H9 (cell line): Measurements from ENCODE around the gene TNNT1. TPM values are rescaled to one million over a fixed set of nuclear protein-coding genes. Genes with fewer than 3 reads are reported as not detected.

Source experiments
- DNase-seq: peaks from one replicate; pipeline ENCODE4 v3.0.0-alpha.2; 2017
- H2AFZ ChIP-seq: one replicate; pipeline ENCODE4 v1.6.1; 2013; ENCODE audit warnings: mild to moderate bottlenecking, low read length, control low read depth, moderate library complexity
- H2AK5ac ChIP-seq: 2 replicates; pipeline ENCODE4 v1.6.1; 2013; ENCODE audit warnings: low read length, control low read depth, mixed read lengths; ENCODE audit not compliant: insufficient read length
- H2BK120ac ChIP-seq: one replicate; pipeline ENCODE4 v1.6.1; 2013; ENCODE audit warnings: low read depth, mild to moderate bottlenecking, low read length, control low read depth, inconsistent platforms; ENCODE audit not compliant: poor library complexity, severe bottlenecking
- H2BK12ac ChIP-seq: 2 replicates; pipeline ENCODE4 v1.6.1; 2013; ENCODE audit warnings: low read length, control low read depth, mixed read lengths, low read depth; ENCODE audit not compliant: insufficient read length
- H2BK15ac ChIP-seq: 2 replicates; pipeline ENCODE4 v1.6.1; 2013; ENCODE audit warnings: low read depth, low read length, control low read depth
- H2BK20ac ChIP-seq: one replicate; pipeline ENCODE4 v1.6.1; 2013; ENCODE audit warnings: low read depth, mild to moderate bottlenecking, low read length, control low read depth, inconsistent platforms; ENCODE audit not compliant: poor library complexity, severe bottlenecking
- H2BK5ac ChIP-seq: 2 replicates; pipeline ENCODE4 v1.6.1; 2013; ENCODE audit warnings: low read length, control low read depth, mixed read lengths; ENCODE audit not compliant: insufficient read length
- H3K14ac ChIP-seq: 2 replicates; pipeline ENCODE4 v1.6.1; 2013; ENCODE audit warnings: low read length, control low read depth; ENCODE audit not compliant: insufficient read depth
- H3K18ac ChIP-seq: 2 replicates; pipeline ENCODE4 v1.6.1; 2013; ENCODE audit warnings: low read depth, mild to moderate bottlenecking, mixed read lengths, low read length, control low read depth; ENCODE audit not compliant: insufficient read length
- H3K23ac ChIP-seq: 2 replicates; pipeline ENCODE4 v1.6.1; 2013; ENCODE audit warnings: low read length, control low read depth, mixed read lengths, low read depth; ENCODE audit not compliant: insufficient read length
- H3K23me2 ChIP-seq: 2 replicates; pipeline ENCODE4 v1.6.1; 2013; ENCODE audit warnings: low read depth, mild to moderate bottlenecking, mixed read lengths, low read length, control low read depth; ENCODE audit not compliant: insufficient read length, poor library complexity, severe bottlenecking
- H3K27ac ChIP-seq: 2 replicates; pipeline ENCODE4 v1.5.1; 2013; ENCODE audit warnings: low read length, control low read depth, mixed read lengths, low read depth; ENCODE audit not compliant: insufficient read length
- H3K27me3 ChIP-seq: 2 replicates; pipeline ENCODE4 v1.6.1; 2013; ENCODE audit warnings: low read length, control low read depth, inconsistent platforms; ENCODE audit not compliant: insufficient read depth
- H3K4ac ChIP-seq: 2 replicates; pipeline ENCODE4 v1.6.1; 2013; ENCODE audit warnings: low read depth, mild to moderate bottlenecking, control low read depth, inconsistent platforms, low read length, moderate library complexity
- H3K4me1 ChIP-seq: 2 replicates; pipeline ENCODE4 v1.6.1; 2013; ENCODE audit warnings: low read length, control low read depth, inconsistent platforms; ENCODE audit not compliant: insufficient read depth
- H3K4me2 ChIP-seq: 2 replicates; pipeline ENCODE4 v1.6.1; 2013; ENCODE audit warnings: low read length, control low read depth, mixed read lengths; ENCODE audit not compliant: insufficient read length, insufficient read depth
- H3K56ac ChIP-seq: 2 replicates; pipeline ENCODE4 v1.6.1; 2013; ENCODE audit warnings: low read depth, mild to moderate bottlenecking, mixed read lengths, low read length, control low read depth; ENCODE audit not compliant: insufficient read length
- H3K79me1 ChIP-seq: 2 replicates; pipeline ENCODE4 v1.6.1; 2013; ENCODE audit warnings: low read depth, mild to moderate bottlenecking, moderate library complexity, low read length, control low read depth, inconsistent platforms; ENCODE audit not compliant: insufficient read depth, poor library complexity, severe bottlenecking
- H3K79me2 ChIP-seq: 2 replicates; pipeline ENCODE4 v1.6.1; 2013; ENCODE audit warnings: low read length, control low read depth, inconsistent platforms; ENCODE audit not compliant: insufficient read depth
- H3K9ac ChIP-seq: 2 replicates; pipeline ENCODE4 v1.6.1; 2013; ENCODE audit warnings: low read length, control low read depth, mixed read lengths; ENCODE audit not compliant: insufficient read length; ENCODE audit errors: extremely low read depth
- H3K9me3 ChIP-seq: one replicate; pipeline ENCODE4 v1.6.1; 2013; ENCODE audit warnings: low read depth, low read length, inconsistent platforms; ENCODE audit not compliant: control insufficient read depth
- H3T11ph ChIP-seq: one replicate; pipeline ENCODE4 v1.6.1; 2013; ENCODE audit warnings: mild to moderate bottlenecking, low read length, control low read depth, inconsistent platforms
- H4K20me1 ChIP-seq: one replicate; pipeline ENCODE4 v1.6.1; 2013; ENCODE audit not compliant: control insufficient read depth, insufficient read length, insufficient read depth
- H4K5ac ChIP-seq: 2 replicates; pipeline ENCODE4 v1.6.1; 2013; ENCODE audit warnings: low read depth, mild to moderate bottlenecking, mixed read lengths, low read length, control low read depth; ENCODE audit not compliant: insufficient read length
- H4K8ac ChIP-seq: replicated peaks from 2 replicates; pipeline ENCODE4 v1.6.1; 2013; ENCODE audit warnings: low read length, control low read depth, mixed read lengths, low read depth; ENCODE audit not compliant: insufficient read length
- H4K91ac ChIP-seq: 2 replicates; pipeline ENCODE4 v1.6.1; 2013; ENCODE audit warnings: low read depth, mild to moderate bottlenecking, moderate library complexity, mixed read lengths, low read length, control low read depth; ENCODE audit not compliant: insufficient read length
- H3K27ac Mint-ChIP-seq, 3 experiments: 2 replicates in 2 of 3; 3 replicates in 1 of 3; pipeline ENCODE4 v1.8.0; 2020 to 2021; ENCODE audit warnings: mixed read lengths in 3 of 3, mild to moderate bottlenecking in 1 of 3, moderate library complexity in 1 of 3
- H3K27me3 Mint-ChIP-seq: 2 replicates; pipeline ENCODE4 v1.8.0; 2021; ENCODE audit warnings: low read depth, mild to moderate bottlenecking, moderate library complexity, mixed read lengths
- H3K36me3 Mint-ChIP-seq, 3 experiments: 2 replicates in 2 of 3; 3 replicates in 1 of 3; pipeline ENCODE4 v1.8.0; 2020 to 2021; ENCODE audit warnings: low read depth in 3 of 3, mixed read lengths in 3 of 3; ENCODE audit not compliant: insufficient read depth in 1 of 3
- H3K4me1 Mint-ChIP-seq, 2 experiments: 2 replicates each; pipeline ENCODE4 v1.8.0; 2020; ENCODE audit warnings: mixed read lengths in 2 of 2
- H3K4me3 Mint-ChIP-seq, 2 experiments: 2 replicates in 1 of 2; 3 replicates in 1 of 2; pipeline ENCODE4 v1.8.0; 2020 to 2021; ENCODE audit warnings: mild to moderate bottlenecking in 2 of 2, mixed read lengths in 2 of 2, moderate library complexity in 1 of 2
- H3K9me3 Mint-ChIP-seq, 2 experiments: 2 replicates in 1 of 2; 3 replicates in 1 of 2; pipeline ENCODE4 v1.8.0; 2020; ENCODE audit warnings: mild to moderate bottlenecking in 2 of 2, mixed read lengths in 2 of 2, moderate library complexity in 1 of 2
- CTCF ChIP-seq: fragments of 200-600 bp; sonication (generic); conservative IDR thresholded peaks from 3 replicates; pipeline ENCODE4 v1.8.0; 2021; ENCODE audit warnings: antibody characterized with exemption, mild to moderate bottlenecking
- WGBS: extraction: QIAGEN DNeasy Blood & Tissue Kit; methylation state at CpG from one replicate; pipeline ENCODE4 v1.1.7; 2013; ENCODE audit warnings: missing lambda C conversion rate, low lambda C conversion rate, mixed read lengths; ENCODE audit not compliant: insufficient read length; ENCODE audit errors: extremely low coverage; 5-methylcytosine and 5-hydroxymethylcytosine counted together
- total RNA-seq: library from RNA; stranded (reverse); gene quantifications from 2 replicates; pipeline ENCODE4 v1.2.1, GENCODE V29; 2021

TNNT1 gene
- total RNA-seq, 1 experiment from 2014 or later = 127 TPM

- peaks cover 4 to 8% (median 5%) of the 10 kb centered on the region in 3 experiments; a peak in 6 of 7 replicates for H3K36me3 Mint-ChIP-seq
- H3K9me3 ChIP-seq = no peaks in the 10 kb centered on the region
- H3K27ac Mint-ChIP-seq = no peak overlapping the region
- peaks cover 7% of the 10 kb centered on the region; the same call in 1 of the 2 replicates for H3K79me2 ChIP-seq
- no peak overlapping the region for H2BK12ac ChIP-seq
- H3K4me3 Mint-ChIP-seq = peak overlapping the region; percentile 66 to 92; a peak in 3 of 5 replicates
- H2BK15ac ChIP-seq = no peak overlapping the region
- no peak for TF ChIP-seq CTCF
- no peak overlapping the region for H3T11ph ChIP-seq
- H4K20me1 ChIP-seq = peaks cover 2% of the 10 kb centered on the region
- H3K9me3 Mint-ChIP-seq = no peaks in the 10 kb centered on the region
- DNase-seq = no peak
- H4K8ac ChIP-seq = no peak overlapping the region
- no peak overlapping the region for H2AFZ ChIP-seq
- H2AK5ac ChIP-seq = no peak overlapping the region
- H3K23ac ChIP-seq = no peak overlapping the region
- no peak overlapping the region for H2BK5ac ChIP-seq
- H3K23me2 ChIP-seq = peaks cover 15% of the 10 kb centered on the region
- H3K18ac ChIP-seq = peak overlapping the region; percentile 24
- H3K27ac ChIP-seq = no peak overlapping the region
- H2BK120ac ChIP-seq = no peak overlapping the region
- no peaks in the 10 kb centered on the region for H3K27me3 ChIP-seq
- no peak overlapping the region for H4K91ac ChIP-seq
- H3K4me1 Mint-ChIP-seq = peaks cover 21 to 30% of the 10 kb centered on the region in 2 experiments
- no peaks in the 10 kb centered on the region for H3K27me3 Mint-ChIP-seq
- no peak overlapping the region for H2BK20ac ChIP-seq
- H3K4ac ChIP-seq = no peak overlapping the region
- no CpG with 5 or more reads among the region's 9 CpGs for WGBS
- no peaks in the 10 kb centered on the region for H3K4me1 ChIP-seq
- no peak overlapping the region for H4K5ac ChIP-seq
- no peak overlapping the region for H3K4me2 ChIP-seq
- H3K79me1 ChIP-seq = peaks cover 5% of the 10 kb centered on the region
- no peak overlapping the region for H3K14ac ChIP-seq
- no peak overlapping the region for H3K9ac ChIP-seq
- no peak overlapping the region for H3K56ac ChIP-seq
Observed at GRCh38 chr19:55114566-55115145, 34.4 kb downstream of the TNNT1 start.
